GM19455 (cell line): ENCODE measurements around the gene DNAH10.

Experiments used
- ATAC-seq: cut with Tn5 transposase; IDR thresholded peaks from one replicate; pipeline ENCODE4 v1.9.1; 2021; ENCODE audit not compliant: unreplicated experiment

Gene DNAH10

DNA sequence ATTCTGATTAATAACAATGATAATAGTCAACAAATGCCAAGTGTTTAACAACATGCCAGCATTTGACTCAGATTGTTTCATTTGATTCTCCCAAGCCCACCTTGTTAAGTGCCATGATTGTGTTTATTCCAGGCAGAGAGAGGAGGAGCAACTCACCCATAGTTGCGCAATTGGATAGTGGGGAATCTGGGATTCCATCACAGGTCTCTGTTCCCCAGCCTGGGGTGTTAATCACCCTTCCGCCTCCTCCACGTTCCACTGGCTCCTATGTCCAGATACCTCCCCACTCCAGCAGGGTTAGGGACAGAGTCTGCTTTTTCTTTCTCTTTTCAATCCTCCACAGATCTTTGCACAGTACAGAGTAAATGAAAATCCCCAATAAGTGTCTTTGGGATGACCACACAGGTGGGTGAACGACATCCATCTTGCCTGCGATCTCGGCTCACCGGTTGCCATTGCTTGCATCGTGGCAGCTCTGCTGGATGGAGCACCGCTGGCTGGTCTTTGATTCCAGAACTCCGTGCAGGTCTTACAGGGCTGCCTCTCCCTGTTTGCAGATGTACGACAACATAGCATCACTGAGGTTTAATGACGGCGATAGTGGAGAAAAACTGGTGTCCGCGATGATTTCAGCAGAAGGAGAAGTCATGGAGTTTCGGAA lies 78.8 kb downstream of the DNAH10 start:
- ATAC-seq, result no peak

GRCh38 chr12:123843912-123844748 lies 82.0 kb downstream of the DNAH10 start:
- ATAC-seq, result no peak

GRCh38 chr12:123845881-123846280 lies 83.8 kb downstream of the DNAH10 start:
- no peak for ATAC-seq

DNA sequence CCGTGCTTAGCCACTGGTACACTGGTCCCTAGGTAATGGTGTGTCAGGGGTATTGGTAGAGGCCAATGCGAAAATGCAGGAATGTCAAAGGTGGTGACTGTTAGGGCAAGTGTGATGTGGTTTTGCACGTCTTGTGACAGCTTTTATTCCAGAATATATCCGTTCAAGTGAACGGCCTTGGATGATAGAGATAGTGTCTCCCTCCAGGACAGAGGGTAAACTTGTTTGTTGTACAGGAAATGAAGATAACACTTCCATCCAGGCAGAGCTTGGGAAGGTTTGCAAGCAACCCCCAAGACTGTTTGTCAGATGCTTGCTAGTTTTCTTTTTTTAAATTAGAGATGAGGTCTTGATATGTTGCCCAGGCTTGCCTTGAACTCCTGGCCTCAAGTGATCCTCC lies 84.2 kb downstream of the DNAH10 start:
- no peak for ATAC-seq

DNA sequence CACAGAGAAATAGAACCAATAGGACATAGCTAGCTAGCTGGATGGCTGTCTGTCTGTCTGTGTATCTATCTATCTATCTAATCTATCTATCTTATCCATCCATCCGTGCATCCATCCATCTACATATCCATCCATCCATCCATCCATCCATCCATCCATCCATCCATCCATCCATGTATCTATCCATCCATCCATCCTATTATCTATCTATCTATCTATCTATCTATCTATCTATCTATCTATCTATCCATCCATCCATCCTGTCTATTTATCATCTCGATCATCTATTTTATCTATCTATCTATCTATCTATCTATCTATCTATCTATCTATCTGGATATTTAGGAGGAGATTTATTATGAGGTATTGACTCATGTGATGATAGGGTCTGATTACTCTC lies 84.9 kb downstream of the DNAH10 start:
- ATAC-seq, result no peak

GRCh38 chr12:123847876-123848275 lies 85.8 kb downstream of the DNAH10 start:
- no peak for ATAC-seq

- ATAC-seq, result no peak
Measured at GRCh38 chr12:123849517-123849916, 87.4 kb downstream of the DNAH10 start.

GRCh38 chr12:123850246-123851134 lies 88.4 kb downstream of the DNAH10 start:
- ATAC-seq, result no peak

DNA sequence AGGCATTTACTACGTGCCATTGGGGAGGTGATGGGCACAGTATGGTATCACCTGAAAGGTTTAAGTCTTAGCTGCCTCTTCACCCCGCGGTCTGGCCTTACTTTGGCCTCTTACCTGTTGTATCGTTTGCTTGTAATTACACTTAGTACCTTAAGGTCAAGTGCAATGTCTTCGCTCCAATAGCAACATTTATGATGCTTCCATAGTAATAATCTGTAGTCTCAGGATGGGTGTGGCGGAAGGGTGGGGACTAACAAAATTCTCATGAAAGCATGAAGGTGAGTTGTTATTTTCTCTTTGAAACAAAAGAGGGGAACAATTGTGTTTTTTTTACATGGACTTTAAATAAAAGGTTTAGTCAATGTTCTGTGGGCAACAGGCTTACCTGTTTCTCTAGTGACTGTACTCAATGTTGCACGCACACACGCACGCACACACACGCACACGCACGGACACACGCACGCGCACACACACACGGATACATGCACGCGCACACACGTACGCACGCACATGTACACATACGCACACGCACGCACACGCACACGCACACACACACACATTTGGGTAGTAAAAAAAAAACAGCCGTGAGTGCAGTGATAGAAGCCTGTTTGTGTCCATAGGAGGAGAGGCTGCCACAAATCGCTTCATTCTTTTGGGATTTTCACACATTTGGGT lies 91.4 kb downstream of the DNAH10 start:
- ATAC-seq, result no peak

- ATAC-seq, result no peak
Measured at GRCh38 chr12:123854232-123854631, 92.1 kb downstream of the DNAH10 start.

- ATAC-seq, result no peak
Measured at GRCh38 chr12:123854918-123855317, 92.8 kb downstream of the DNAH10 start.

DNA sequence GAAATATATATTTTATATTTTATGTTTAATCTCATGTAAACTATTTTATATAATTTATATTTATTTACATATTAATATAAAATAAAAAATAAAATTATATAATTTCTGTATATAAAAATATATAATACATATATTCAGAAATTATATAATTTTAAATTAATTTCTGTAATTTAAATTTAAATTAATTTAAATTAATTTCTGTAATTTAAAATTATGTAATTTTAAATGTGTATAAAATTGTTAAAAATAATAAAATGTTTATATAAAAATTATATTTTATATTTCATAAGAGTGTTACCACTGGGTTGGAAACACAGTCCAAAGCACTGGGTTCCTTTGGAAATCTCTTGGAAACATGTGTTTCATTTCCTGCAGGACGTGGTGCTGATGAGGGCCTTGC lies 94.6 kb downstream of the DNAH10 start:
- no peak for ATAC-seq

GRCh38 chr12:123858176-123858575 lies 96.1 kb downstream of the DNAH10 start:
- ATAC-seq, result no peak

DNA sequence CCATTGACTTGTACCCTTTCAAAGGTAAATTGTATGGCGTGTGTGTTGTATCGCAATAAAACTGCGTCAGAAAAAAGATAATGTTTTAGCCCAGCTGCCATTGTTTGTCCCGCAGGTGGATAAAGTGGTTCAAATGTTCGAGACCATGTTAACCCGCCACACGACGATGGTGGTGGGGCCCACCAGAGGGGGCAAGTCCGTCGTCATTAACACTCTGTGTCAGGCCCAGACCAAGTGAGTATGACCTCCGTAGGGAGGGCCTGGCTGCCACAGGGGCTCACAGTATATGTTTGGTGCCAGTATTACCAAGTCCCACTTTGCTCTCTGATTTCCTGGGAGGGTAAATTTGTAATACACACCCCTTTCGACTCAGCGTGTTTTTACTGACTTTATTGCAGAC lies 96.9 kb downstream of the DNAH10 start:
- ATAC-seq, result no peak

GRCh38 chr12:123860377-123860776 lies 98.3 kb downstream of the DNAH10 start:
- ATAC-seq, result no peak

DNA sequence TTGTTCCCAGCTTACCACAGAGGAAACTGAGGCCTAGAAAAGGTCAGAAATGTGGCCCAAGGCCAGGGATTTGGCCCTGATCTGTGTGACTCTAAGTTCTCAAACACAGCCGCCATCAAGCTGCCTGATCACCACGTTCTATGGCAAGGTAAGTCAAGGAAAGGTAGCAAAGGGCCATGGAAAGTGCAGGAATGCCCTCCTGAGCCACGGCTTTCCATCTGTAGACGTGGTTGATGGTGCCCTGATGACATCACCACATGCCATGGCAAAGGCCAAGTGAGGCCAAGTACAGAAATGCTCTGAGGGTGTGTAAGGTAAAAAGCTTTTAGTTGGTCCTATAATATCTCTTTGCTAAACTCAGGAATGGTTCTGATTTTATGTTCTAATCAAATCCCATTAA lies 99.3 kb downstream of the DNAH10 start:
- no peak for ATAC-seq

- no peak for ATAC-seq
Measured at GRCh38 chr12:123867141-123867540, 105.0 kb downstream of the DNAH10 start.

DNA sequence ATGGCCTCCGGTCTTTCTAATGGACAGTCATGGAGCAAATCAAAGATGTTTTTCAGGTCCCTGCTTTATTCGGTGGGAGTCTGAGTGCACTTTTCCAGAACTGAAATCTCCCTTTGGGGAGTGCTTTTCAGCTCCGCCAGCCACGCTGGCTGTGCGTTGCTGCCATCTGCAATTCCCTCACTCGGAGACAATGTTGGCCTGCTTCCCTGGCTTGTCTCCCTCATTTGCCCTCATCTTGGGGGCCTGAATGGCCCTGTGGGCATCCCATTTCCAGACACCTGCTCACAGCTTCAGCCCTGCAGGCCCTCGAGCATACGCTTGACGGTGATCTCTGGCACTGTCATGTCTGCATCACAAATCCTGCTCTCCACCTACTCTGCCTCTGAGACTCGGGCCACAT lies 106.7 kb downstream of the DNAH10 start:
- ATAC-seq, result no peak

GRCh38 chr12:123873793-123874192 lies 111.7 kb downstream of the DNAH10 start:
- no peak for ATAC-seq

GRCh38 chr12:123877968-123878367 lies 115.9 kb downstream of the DNAH10 start:
- ATAC-seq, result no peak

DNA sequence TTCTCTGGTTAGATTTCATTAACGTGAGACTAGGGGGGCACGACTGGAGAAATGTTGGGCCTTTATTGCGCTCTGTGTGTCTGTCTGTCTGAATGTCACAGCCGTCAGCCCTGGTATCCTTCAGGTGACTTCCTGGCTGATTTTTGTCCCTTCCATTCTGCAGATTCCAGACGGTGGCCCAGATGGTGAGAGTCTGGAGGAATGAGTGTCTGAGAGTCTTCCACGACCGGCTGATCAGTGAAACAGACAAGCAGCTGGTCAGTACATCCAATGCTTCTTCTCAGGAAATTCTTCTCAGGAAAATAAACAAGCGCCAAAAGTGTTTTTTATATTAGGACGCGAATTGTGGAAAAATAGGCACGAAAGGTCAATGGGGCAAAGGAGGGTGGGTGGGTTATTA lies 117.0 kb downstream of the DNAH10 start:
- ATAC-seq, result no peak
